GM19025 (cell line): ENCODE measurements around the gene ZNF550.

ENCODE experiments used
- ATAC-seq: cut with Tn5 transposase; IDR thresholded peaks from one replicate; pipeline ENCODE4 v1.9.1; 2021; ENCODE audit warnings: mild to moderate bottlenecking, low read depth, moderate library complexity; ENCODE audit not compliant: unreplicated experiment

ZNF550 gene

DNA sequence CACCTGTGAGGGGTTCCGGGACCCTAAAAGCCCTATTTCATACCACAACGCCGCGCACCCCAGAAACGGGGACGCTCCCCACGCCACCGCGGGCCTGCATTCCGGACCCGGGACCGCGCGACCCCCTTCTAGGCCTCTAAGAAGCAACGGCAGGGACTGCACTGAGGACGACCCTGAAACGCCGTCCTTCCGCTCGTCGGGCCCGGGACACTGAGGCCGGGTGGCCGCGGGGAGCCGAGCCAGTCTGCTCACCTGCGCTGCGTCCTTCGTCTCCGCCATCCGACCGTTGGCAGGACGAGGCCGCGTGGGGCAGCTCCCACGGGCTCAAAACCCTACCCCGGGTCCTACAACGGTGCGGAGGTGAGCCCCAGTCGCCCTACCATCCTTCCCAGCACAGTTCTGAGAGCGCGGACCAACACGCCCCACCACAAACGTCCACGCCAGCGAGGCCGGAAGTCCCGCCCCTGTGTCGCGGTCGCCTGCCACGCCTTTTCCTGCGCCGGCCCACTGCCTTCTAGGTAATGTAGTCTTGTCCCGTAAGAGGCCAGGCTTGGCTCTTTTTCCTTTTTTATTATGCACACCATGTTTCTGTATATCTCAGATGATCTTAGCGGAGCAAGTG is at the start of gene ZNF550:
Gene ZNF550, minus strand, starts transcription at position 460 of the 622 bp plus-strand sequence. Its CDS starts 181 bp downstream, at position 279.
- ATAC-seq, result peak; percentile 96

DNA sequence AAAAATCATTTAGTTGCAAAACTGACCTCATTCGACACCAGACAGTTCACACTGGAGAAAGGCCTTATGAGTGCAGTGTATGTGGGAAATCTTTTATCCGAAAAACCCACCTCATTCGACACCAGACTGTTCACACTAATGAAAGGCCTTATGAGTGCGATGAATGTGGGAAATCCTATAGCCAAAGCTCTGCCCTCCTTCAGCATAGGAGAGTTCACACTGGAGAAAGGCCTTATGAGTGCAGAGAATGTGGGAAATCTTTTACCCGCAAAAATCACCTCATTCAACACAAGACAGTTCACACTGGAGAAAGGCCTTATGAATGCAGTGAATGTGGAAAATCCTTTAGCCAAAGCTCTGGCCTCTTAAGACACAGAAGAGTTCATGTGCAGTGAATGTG is 47.3 kb upstream of the ZNF550 start:
- ATAC-seq, result no peak

DNA sequence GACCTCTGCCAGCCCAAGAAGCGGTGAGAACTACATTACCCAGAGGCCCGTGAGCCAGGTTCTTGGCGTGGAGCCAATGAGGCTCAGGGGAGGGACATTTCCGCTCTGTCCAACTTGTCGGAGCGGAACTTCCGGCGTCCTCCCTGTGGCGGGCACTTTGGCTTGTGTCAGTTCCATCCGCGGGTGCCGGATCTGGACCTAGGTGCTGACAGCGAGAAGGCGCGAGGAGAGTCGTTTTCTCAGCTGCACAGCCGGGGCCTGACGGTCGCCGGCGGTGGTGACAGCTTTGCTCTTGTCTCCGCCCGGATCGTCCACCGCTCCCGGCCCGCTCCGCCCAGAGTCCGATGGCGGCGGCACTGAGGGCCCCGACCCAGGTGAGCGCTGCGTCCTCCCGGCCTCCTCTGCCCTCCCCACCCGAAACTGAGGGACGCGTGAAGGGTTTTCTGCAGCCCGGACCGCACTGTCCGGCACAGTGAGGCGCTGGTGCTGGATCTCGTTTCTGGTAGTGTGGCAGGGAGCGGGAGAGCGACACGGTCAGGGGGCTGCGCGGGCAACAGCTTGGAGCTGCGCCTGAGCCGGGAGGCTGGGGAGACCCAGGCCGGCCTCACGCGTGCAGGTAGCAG is 40.2 kb upstream of the ZNF550 start, which contains the start of gene ZNF530:
Gene ZNF530, plus strand, starts transcription at position 125 of the 623 bp plus-strand sequence. CDS start 4,461 bp downstream, outside the sequence.
- ATAC-seq, result peak; percentile 99

DNA sequence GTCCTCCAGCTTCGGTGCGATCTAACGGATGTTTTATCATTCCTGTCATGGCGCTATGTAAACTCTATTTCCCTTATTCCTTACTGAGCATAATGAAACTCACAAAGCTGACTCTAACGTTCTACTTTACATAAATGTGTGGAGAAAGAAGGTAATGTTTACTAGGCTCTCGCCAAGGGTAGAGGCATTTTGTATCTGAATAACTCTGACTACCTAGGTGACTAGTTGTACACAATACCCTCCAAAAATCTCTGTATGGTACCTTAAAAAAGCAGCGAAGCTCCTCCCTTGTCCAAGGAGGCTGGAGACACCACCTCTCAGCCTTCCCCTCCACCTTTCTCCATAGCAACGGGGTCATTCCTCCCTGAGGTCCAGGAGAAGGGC is 39.7 kb upstream of the ZNF550 start:
- ATAC-seq, result no peak

DNA sequence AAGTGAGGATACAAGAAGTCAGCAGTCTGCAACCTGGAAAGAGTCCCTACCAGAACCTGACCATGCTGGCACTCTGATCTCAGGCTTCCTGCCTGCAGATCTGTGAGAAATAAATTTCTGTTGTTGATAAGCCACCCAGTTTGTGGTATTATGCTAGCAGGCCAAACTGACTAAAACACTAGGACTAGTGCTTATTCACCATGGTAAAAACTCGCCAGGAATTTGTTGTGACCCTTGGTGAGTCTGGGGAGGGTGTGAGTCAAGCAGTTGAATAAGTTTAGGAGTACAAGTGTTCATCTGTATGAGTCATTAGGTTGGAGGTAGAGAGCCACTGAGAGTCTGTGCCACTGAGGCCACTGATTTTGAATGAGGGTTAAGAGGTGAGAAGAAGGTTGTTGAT is 27.9 kb upstream of the ZNF550 start:
- ATAC-seq, result no peak

DNA sequence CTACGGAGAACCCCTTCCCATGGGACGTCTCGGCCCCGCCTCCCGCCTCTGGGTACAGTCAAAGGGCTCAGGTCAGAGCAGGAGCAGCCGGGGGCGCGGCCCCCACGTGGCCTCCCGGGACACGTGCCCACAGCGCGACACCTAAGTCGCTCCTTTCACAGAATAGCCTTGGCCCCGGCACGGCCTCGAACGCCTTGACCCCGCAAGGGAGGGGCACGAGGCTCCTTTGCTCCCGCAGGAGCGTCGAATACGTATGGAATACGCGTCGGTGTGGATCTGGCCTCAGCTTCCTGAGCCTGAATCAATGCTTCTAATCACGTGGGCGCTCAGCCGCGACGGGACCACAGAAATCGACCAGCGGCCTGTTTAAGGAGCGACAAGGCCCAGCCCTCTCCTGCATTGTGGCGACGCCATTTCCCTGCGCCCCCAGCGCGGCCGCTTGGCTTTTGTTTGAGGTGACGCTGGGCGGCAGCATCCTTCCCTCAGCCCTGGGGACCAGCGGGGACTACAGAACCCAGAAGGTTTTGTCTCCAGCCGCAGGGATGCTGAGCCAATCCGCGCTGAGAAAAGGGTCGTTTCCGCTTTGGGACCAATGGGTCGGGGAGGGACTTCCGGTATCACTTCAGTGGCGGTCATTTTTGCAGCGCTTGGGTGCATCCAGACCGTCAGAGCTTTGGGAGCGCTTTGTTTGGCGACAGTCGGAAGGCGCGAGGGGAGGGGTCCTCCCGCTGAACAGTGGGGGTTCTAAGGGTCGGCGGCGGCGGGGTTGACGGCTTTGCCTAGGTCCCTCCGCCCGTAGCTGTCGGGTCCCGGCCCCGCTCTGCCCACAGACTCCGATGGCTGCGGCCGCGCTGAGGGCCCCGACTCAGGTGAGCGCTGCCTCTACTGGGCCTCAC is 24.1 kb upstream of the ZNF550 start, which contains the start of gene ZIK1:
Gene ZIK1, plus strand, starts transcription at position 625 of the 896 bp plus-strand sequence. Its CDS starts 212 bp downstream, at position 837.
- ATAC-seq, result peak; percentile 77

DNA sequence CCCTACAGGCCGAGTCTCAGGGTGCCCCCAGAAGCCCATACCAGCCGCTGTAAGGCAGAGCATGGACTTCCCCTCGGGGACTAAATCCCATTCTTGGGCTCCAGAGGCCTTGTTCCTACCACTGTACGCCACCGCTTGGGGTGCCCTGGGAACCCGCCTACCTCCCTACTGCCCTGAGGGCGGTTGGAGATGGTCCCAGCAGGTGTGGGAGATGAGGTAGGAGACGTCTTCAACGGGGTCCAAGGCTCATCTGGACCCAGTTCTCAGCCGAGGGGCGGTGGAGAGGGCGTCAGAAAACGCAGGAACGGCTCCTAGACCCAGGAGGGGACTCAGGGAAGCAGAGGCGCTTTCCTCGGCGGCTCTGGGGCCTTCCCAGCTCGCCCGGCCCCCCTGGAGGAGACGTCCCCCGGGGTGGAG is 23.4 kb upstream of the ZNF550 start:
- no peak for ATAC-seq

DNA sequence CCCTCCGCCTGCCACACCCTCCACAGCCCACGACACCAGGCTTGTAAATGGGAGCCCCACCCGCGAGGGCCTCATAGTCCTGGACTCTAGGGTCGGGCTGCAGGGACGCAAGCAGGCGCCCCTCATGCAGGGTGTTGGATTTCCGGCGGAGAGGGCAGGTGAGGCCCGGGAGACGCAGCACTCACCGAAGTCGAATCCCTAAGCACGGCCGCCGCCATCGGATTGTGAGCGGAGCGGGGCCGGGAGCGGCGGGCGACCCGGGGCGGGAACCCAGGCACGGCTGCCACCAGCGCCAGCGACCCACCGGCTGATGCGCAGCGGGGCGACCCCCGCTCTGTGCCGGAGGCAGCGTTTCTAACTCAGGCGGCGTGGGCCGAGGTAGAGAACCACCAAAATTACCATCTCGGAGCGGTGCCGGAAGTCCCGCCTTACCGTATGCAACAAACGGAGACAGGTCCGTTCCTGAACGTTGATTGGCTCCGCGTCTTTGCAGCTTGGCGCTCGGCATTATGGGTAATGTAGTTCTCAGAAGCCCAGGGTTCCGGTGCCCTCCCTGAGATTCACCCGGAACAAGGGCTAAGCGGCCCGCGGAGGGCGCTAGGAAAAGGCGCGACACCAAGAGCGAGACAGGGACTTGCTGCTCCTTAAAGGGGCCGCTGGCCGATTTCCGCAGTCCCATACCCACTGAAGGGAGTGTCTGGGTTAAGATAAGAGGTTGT is 19.0 kb upstream of the ZNF550 start, which contains the start of gene ZNF416:
Gene ZNF416, minus strand, starts transcription at position 425 of the 719 bp plus-strand sequence. Its CDS starts 207 bp downstream, at position 218.
- peak; percentile 94 for ATAC-seq

DNA sequence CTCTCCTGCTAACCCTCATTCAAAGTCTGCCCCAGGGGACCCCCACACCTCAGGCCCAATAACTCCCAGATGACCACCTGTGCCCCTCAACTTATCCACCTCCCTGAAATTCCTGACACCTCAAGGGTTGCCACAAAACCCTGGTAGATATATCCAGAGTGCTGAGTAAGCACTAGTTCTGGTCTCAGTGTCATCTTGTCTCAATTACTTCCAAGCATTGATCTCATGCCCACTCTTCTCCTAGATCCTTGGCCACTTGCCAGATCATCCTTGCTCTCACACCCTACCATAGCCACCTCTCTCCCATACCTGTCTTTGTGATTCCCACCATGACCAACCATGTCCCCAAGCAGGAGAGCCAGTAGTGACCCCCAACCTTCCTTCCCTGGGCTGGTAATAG is 17.0 kb upstream of the ZNF550 start:
- no peak for ATAC-seq

DNA sequence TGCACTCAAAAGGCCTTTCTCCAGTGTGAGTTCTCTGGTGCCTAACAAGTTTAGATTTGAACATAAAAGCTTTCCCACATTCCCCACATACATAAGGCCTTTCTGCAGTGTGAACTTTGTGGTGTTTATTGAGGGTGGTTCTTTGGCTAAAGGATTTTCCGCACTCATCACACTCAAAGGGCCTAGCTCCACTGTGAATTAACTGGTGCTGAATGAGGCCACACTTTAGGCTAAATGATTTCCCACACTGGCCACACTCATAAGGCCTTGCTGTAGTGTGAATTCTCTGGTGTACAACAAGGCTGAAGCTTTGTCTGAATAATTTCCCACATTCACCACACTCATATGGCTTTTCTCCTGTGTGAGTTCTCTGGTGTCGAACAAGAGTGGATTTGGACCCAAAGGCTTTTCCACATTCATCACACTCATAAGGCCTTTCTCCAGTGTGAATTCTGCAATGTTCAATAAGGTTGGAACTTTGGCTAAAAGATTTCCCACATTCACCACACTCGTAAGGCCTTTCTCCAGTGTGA is 12.8 kb upstream of the ZNF550 start:
- no peak for ATAC-seq

DNA sequence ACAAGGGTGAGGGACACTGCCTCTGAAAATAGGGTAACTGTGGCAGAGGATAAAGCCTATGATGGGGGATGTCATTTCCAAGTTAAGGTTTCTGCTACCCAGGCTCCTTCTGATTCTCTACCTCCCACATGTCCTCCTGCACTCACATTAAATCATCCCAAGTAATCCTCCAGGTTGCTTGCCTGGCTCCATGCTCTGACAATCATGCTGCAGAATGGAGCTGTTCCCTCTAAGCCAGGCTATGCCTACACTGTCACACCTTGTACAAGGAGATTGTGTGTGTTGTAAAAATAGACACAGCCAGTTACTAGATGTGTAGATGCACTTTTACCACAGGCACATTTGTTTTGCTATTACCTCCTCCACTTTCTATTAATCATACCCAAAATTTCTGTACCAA is 11.0 kb upstream of the ZNF550 start:
- no peak for ATAC-seq

DNA sequence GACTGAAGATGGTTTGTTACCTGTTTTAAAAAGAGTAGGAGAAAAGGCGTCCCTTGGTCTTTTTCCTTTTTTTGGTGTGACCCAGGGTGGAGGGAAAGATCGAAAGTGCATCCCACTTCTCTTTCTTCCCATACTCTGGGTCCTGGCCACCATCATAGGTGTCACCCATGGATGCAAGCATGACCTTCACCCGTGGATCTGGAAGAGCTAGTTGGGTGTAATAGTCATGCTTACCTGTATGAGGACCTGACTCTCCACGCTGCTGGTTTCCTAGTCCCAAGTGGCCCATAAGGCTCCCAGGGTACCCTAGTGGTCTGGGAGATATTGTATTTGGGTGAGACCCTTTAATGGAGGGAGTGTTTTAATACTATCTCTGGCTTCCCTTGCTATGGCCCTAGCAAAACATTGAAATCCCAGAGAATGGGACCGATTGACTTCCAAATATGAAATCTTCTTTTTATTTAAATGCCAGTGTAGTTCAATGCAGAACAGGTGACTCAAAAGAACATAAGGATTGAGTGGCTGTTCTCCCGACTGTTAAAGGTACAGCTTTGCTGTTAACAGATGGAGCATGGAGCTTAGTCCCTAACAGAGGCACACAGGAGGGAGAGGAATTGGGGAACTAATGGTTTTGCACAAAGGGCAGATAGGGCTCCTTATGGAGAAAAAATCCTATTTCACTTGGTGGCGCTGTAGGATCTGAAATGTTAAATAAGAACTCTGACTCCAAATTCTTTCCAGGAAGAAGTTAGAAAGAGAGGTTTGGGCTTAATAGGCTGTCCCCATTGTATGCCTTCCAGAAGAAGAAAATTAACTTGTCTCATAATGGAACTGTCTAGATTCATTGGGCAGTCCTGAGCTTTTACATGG is 7.0 kb upstream of the ZNF550 start:
- ATAC-seq, result no peak

DNA sequence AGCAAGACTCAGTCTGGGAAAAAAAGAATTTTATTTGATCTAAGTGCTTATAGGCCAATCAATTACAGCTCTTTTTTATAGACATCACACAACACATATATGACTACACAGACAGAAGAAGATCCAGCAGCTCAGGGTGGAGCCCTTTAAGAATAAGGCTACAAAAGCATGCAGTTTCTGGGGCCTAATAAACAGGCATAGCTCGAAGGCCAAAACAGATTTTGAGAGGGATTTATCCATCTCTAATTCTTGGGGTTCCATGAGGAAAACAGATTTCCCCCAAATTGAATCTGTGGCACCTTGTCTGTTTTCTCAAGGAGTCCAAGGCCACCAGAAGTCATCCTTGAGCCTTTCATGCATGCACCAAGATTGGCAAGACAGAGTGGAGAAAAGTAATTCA is 3.9 kb upstream of the ZNF550 start:
- no peak for ATAC-seq

DNA sequence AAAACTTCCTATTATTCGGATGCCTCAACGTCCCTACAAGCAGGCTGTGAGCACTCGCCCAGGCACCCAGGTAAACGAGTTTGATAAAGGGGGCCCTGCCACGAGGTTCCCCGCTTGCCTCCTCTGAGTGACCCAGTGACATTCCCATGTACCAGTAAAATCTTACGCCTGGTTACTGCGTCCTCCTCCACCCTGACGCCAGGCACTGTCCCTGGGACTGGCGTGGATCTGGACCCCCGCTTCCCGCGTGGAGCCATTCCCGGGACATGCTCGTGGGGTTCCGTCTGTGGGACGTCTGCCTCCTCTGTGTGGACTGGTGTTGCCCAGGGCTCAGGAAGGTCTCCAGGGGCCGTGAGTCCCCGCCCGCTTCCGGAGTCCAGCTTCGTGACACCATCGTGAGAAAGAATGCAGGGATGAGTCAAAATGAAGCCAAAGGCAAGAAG is 407 bp upstream of the ZNF550 start:
- no peak for ATAC-seq

DNA sequence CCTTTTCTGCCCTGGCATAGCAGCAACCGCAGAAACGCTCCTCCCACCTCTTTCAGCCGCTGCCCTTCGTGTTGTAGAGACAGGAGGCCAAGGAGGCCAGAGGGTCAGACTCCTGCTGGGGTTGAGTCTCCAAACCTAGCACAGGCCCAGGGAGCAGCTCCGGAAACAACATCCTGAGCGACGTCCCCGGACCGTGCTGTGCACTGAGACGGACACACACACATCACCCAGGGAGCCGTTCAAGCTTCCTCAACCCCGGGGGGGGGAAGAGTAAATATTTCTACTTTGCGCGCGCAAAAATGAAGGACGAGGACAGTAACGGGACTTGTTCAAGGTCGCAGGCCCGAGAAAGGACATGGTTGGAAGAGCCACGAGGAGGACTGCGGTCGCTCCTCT is 657 bp downstream of the ZNF550 start:
- no peak for ATAC-seq

DNA sequence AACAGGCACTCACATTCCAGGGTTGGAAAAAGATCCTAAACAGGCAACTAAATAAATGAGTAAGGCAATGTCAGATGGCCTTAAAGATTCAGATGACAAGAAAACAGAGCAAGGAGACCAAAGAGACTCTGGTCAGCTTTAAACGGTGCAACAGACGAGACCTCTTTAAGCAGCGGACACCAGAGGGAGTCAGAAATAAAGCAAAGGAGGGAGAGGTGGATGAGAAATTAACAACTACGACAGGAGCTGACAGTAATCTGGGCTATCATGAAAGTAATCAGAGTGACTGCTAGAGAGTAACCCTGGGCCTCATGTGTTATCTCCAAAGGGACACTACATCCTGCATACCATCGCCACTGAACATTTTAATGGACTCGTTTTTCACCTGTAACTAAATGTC is 1.1 kb downstream of the ZNF550 start:
- ATAC-seq, result no peak

DNA sequence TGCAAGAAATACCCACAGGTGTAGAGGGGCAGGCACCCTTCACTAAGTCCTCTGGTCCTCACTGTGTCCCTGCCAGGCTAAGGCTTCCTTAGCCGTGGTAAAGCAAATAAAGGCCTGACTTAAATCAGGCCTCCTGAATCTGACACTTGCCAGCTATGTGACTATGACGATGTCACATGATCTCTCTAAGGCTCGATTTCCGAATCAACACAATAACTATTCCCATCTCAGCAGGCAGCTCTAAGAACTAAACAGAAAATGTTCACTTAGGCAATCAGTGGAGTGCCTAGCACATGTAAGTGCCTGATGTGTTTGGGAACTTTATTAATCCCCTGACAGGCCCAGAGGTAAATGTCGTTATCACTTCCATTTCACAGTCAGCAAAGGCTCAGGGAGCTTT is 2.0 kb downstream of the ZNF550 start:
- no peak for ATAC-seq

DNA sequence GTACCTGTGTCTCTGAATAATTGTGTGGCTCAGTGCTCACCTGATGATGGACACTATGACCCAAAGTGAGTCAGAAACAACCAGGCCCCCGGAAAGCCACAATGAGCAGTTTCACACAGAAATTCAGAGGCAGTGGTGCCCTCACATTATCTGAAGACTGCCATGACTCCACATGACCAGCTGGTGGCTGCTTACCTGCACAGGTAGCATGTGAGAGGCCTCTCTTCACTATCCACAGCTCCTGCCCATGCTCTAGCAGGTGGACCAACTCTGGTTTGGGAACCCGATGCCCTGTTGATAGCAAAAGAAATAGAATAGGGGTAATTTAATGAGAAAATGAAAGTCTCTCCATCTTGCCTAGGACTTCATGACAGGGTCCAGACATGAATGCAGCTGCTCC is 7.2 kb downstream of the ZNF550 start:
- no peak for ATAC-seq

DNA sequence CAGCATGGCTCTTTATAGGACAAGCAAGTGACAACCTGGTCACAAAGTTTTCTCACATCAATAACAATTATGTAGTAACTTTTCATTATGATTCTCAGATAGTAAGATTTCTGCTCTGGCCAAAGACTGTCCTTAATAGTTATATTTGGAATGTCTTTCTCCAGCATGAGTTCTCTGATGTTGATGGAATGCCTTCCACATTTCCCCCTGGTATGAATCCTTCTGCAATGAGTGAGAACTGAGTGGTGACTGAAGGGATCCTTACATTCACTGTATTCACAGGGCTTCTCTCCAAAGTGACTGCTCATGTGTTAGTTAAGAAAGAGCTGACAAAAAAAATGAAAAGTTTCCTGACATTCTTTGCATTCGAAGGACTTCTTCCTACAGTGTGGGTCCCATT is 13.2 kb downstream of the ZNF550 start:
- no peak for ATAC-seq
